ENCODE measurements around the gene ZNF296.

Gene ZNF296

DNA sequence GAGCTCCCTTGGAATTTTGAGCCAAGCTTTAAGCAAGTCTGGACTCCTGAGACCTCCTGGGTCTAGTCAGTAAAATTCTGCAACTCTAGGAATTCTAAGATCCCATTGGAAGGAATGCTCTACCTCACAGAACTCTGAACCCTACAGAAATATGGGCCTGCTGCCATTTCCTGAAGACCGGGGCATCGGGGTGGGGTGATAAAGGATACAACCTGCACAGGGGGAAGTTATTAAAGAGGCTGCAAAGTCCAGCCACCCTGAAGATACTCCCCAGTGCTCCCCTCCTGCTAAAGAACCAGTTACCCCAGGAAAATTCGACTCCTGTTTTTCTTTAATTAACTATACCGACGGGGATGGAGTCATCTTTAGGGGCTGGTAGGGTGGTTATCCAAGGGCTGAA, 14.3 kb upstream of the ZNF296 start:
- no peaks in the 10 kb centered on the region for H3K27me3 ChIP-seq (ENCODE audit: control insufficient read depth in 5 of 5, insufficient read depth in 4 of 5, low read length in 5 of 5)
- H3K36me3 ChIP-seq (ENCODE audit: control insufficient read depth in 5 of 5, insufficient read depth in 5 of 5, low read length in 5 of 5), result peaks cover 0 to 23% (median 12%) of the 10 kb centered on the region in 5 donors
- H3K4me3 ChIP-seq (ENCODE audit: low read depth in 1 of 5, low read length in 5 of 5), result peak overlapping the region in 1 of 5 donors; percentile 85
- peaks cover 5 to 40% (median 36%) of the 10 kb centered on the region in 5 donors for H3K4me1 ChIP-seq (ENCODE audit: control insufficient read depth in 5 of 5, insufficient read depth in 5 of 5, low read length in 5 of 5)
- no peak overlapping the region for H3K27ac ChIP-seq (ENCODE audit: low read depth, low read length)
- H3K9ac ChIP-seq (ENCODE audit: low read length in 5 of 5), result no peak overlapping the region
- H3K9me3 ChIP-seq (ENCODE audit: control insufficient read depth in 5 of 5, low read length in 5 of 5), result no peaks in the 10 kb centered on the region

DNA sequence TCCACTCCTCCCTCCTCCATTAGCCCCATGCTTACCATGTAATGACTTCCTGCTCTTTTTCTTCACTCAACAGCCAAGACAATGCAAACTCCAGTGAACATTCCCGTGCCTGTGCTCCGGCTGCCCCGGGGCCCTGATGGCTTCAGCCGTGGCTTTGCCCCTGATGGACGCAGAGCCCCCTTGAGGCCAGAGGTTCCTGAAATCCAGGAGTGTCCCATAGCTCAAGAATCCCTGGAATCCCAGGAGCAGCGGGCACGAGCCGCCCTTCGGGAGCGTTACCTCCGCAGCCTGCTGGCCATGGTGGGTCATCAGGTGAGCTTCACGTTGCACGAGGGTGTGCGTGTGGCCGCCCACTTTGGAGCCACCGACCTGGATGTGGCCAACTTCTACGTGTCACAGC, 13.8 kb upstream of the ZNF296 start:
- H3K4me1 ChIP-seq (ENCODE audit: control insufficient read depth in 5 of 5, insufficient read depth in 5 of 5, low read length in 5 of 5), result peaks cover 5 to 35% (median 32%) of the 10 kb centered on the region in 5 donors
- no peaks in the 10 kb centered on the region for H3K27me3 ChIP-seq (ENCODE audit: control insufficient read depth in 5 of 5, insufficient read depth in 4 of 5, low read length in 5 of 5)
- H3K36me3 ChIP-seq (ENCODE audit: control insufficient read depth in 5 of 5, insufficient read depth in 5 of 5, low read length in 5 of 5), result peaks cover 0 to 28% (median 13%) of the 10 kb centered on the region in 5 donors
- H3K4me3 ChIP-seq (ENCODE audit: low read depth in 1 of 5, low read length in 5 of 5), result no peak overlapping the region
- H3K27ac ChIP-seq (ENCODE audit: low read depth, low read length), result no peak overlapping the region
- H3K9ac ChIP-seq (ENCODE audit: low read length in 5 of 5), result no peak overlapping the region
- no peaks in the 10 kb centered on the region for H3K9me3 ChIP-seq (ENCODE audit: control insufficient read depth in 5 of 5, low read length in 5 of 5)

DNA sequence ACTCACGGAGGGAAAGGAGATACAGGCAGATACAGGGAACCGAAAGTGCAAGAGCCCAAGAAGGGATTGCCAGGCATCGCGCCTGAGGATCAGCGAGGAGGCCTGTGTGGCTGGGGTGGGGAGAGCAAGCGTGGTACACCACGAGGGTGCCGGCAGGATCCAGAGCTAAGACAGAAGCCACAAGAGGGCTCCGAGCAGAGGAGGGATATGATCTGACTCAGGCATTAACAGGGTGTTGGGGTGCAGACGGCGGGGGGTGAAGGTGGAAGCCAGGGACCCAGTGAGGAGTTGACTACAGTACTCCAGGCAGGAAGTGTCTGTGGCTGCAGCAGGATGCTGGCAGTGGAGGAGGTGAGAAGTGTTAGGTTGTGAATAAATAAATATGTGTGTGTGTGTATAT, 11.3 kb upstream of the ZNF296 start:
- Histone ChIP-seq H3K36me3 (ENCODE audit: control insufficient read depth in 5 of 5, insufficient read depth in 5 of 5, low read length in 5 of 5) (peaks cover 0 to 29% (median 13%) of the 10 kb centered on the region in 5 donors), H3K27ac (ENCODE audit: low read depth, low read length) (no peak overlapping the region), H3K27me3 (ENCODE audit: control insufficient read depth in 5 of 5, insufficient read depth in 4 of 5, low read length in 5 of 5) (no peaks in the 10 kb centered on the region), H3K4me1 (ENCODE audit: control insufficient read depth in 5 of 5, insufficient read depth in 5 of 5, low read length in 5 of 5) (peaks cover 3 to 17% (median 14%) of the 10 kb centered on the region in 5 donors), H3K4me3 (ENCODE audit: low read depth in 1 of 5, low read length in 5 of 5) (no peak overlapping the region), H3K9ac (ENCODE audit: low read length in 5 of 5) (no peak overlapping the region), H3K9me3 (ENCODE audit: control insufficient read depth in 5 of 5, low read length in 5 of 5) (no peaks in the 10 kb centered on the region)

DNA sequence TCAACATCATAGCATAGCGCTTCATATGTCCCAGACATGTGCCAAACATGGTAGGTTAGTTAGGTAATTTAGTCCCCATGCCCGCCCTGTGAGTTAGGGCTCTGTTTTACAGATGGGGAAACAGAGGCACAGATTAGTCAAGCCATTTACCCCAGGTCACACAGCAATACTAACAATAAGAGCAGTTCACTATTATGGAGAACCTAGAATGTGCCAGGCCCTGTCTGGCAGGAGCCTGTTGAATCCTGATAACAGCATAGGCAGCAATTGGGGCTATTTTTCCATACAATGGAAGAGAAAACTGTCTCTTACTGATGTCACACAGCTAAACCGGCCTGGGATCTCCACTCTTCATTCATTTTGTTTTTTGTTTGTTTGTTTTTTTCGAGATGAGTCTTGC, 10.2 kb upstream of the ZNF296 start:
- H3K4me1 ChIP-seq (ENCODE audit: control insufficient read depth in 5 of 5, insufficient read depth in 5 of 5, low read length in 5 of 5), result peaks cover 3 to 8% (median 7%) of the 10 kb centered on the region in 5 donors
- no peaks in the 10 kb centered on the region for H3K27me3 ChIP-seq (ENCODE audit: control insufficient read depth in 5 of 5, insufficient read depth in 4 of 5, low read length in 5 of 5)
- no peaks in the 10 kb centered on the region for H3K9me3 ChIP-seq (ENCODE audit: control insufficient read depth in 5 of 5, low read length in 5 of 5)
- no peak overlapping the region for H3K4me3 ChIP-seq (ENCODE audit: low read depth in 1 of 5, low read length in 5 of 5)
- no peak overlapping the region for H3K27ac ChIP-seq (ENCODE audit: low read depth, low read length)
- no peak overlapping the region for H3K9ac ChIP-seq (ENCODE audit: low read length in 5 of 5)
- peaks cover 0 to 38% (median 21%) of the 10 kb centered on the region in 5 donors for H3K36me3 ChIP-seq (ENCODE audit: control insufficient read depth in 5 of 5, insufficient read depth in 5 of 5, low read length in 5 of 5)

DNA sequence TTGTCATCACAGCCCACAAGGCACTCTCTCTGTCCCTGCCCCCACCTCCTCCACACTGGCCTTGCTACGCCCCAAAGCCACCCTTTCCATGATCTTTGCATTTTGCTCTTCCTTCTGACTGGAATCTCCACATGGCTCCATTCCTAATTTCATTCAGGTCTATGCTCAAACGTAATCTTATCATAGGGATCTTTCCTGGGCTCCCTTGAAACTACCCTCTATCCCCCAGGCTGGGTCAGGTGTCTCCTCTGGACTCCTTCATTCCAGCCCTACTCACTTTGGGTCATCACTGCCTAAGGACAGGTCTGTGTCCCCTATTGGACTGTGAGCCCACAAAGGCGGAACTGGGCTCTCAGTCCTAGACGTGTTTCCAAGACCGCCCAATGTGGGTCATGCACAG, 5.9 kb upstream of the ZNF296 start:
- H3K27me3 ChIP-seq (ENCODE audit: control insufficient read depth in 5 of 5, insufficient read depth in 4 of 5, low read length in 5 of 5), result no peaks in the 10 kb centered on the region
- H3K4me3 ChIP-seq (ENCODE audit: low read depth in 1 of 5, low read length in 5 of 5), result no peak overlapping the region
- no peak overlapping the region for H3K9ac ChIP-seq (ENCODE audit: low read length in 5 of 5)
- no peak overlapping the region for H3K27ac ChIP-seq (ENCODE audit: low read depth, low read length)
- no peaks in the 10 kb centered on the region for H3K9me3 ChIP-seq (ENCODE audit: control insufficient read depth in 5 of 5, low read length in 5 of 5)
- peaks cover 5 to 28% (median 20%) of the 10 kb centered on the region in 5 donors for H3K4me1 ChIP-seq (ENCODE audit: control insufficient read depth in 5 of 5, insufficient read depth in 5 of 5, low read length in 5 of 5)
- peaks cover 0 to 23% (median 14%) of the 10 kb centered on the region in 5 donors for H3K36me3 ChIP-seq (ENCODE audit: control insufficient read depth in 5 of 5, insufficient read depth in 5 of 5, low read length in 5 of 5)

DNA sequence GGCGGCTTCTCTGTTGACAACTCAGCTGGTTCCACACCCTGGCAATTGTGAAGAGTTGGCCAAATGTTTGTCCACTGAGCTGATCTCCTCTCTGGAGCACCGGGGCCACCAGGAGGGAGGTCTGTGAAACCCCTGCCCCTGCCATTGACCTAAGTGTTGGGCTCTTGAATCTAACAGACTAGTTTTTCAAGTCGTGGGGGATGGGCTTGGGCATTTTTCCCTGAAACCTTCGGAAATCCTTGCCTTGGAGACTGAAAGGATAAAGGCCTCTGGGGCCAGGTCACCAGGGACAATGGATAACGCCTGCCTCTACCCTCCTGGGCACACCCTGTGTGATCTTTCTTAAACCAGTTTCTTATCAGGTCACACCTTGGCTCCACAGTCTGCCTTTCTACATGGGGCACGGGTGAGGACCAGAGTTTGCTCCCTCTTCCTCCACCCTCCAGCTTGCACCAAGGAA, 3.7 kb upstream of the ZNF296 start:
- Histone ChIP-seq H3K27ac (ENCODE audit: low read depth, low read length) (peak overlapping the region; percentile 45), H3K4me1 (ENCODE audit: control insufficient read depth in 5 of 5, insufficient read depth in 5 of 5, low read length in 5 of 5) (peaks cover 5 to 40% (median 36%) of the 10 kb centered on the region in 5 donors), H3K9ac (ENCODE audit: low read length in 5 of 5) (peak overlapping the region; percentile 75 to 100 (median 97)), H3K27me3 (ENCODE audit: control insufficient read depth in 5 of 5, insufficient read depth in 4 of 5, low read length in 5 of 5) (no peaks in the 10 kb centered on the region), H3K36me3 (ENCODE audit: control insufficient read depth in 5 of 5, insufficient read depth in 5 of 5, low read length in 5 of 5) (peaks cover 0 to 9% (median 7%) of the 10 kb centered on the region in 5 donors), H3K9me3 (ENCODE audit: control insufficient read depth in 5 of 5, low read length in 5 of 5) (no peaks in the 10 kb centered on the region), H3K4me3 (ENCODE audit: low read depth in 1 of 5, low read length in 5 of 5) (peak overlapping the region; percentile 75 to 97 (median 88))

DNA sequence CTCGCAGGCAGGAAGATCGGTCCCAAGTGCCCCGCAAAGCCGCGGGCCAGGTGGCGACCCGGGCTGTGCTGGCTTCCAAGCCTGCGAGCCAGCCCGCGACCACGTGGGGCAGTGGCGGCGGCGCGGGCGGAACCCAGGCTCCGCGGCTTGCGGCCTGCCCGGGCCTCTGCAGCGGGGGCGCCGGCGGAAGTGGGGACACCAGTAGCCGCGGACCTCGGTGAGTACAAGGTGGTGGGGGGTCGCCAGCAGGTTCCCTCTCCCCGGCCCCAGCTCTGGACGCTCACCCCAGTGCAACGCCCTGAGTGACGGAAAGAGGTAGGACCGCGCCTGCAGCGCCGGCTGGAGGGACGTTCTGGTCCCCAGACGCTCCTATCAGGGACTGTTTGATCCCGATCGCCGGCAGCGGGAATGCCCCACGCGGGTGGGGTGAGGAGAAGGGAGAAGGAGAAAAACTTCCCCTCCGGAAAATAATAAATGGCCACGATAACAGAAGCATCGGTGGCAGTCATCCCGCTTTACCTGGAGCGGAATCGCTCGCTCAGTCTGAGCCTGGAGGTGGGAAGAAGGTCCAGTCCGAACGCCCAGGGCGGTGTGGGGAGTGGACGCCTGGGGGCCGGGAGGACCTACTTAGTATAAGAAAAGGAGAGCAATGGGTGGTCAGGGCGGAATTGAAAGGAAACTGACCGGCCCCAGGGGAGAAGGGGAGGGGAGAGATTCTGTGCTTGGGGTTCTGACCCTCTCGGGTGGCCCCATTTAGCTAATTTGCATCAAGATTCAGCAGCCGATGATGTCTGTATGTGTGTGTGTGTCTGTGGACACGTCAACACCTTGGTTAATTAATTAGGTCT, 3.0 kb upstream of the ZNF296 start, which contains the start of gene GEMIN7:
Gene GEMIN7 (plus strand): TSS at position 198 of the 848 bp plus-strand sequence. CDS start 10,855 bp downstream, outside the sequence.
- peaks cover 5 to 42% (median 36%) of the 10 kb centered on the region in 5 donors for H3K4me1 ChIP-seq (ENCODE audit: control insufficient read depth in 5 of 5, insufficient read depth in 5 of 5, low read length in 5 of 5)

DNA sequence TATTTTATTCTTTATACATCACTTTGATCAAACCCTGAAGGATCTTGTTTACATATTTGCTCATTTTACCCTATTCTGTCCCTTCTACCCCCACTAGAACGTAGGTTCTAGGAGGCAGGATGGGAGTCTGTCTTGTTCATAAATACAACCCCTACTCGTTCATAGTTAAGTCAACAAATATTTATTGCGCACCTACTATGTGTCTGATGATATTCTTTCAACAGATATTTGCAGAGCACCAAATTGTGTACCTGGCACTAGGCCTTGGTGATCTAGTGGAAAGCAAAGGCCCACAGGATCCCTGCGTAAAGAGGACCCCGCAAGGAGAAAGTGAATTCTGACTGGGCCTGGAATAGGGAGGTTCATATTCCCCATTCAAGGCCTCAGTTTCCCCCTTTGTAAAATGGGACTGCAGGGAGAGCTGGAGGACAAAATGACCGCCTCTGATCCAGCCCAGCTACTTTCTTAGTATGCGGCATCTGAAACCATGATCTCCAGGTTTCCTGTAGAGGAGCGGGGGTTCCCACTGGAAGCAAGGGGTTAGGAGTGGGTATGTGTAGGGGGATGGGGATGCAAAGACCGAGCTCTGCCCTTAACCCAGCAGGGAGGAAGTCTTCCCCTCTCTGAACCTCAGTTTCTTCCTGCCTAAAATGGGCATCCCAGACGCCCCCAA, 2.2 kb upstream of the ZNF296 start:
- no peaks in the 10 kb centered on the region for H3K9me3 ChIP-seq (ENCODE audit: control insufficient read depth in 5 of 5, low read length in 5 of 5)
- H3K36me3 ChIP-seq (ENCODE audit: control insufficient read depth in 5 of 5, insufficient read depth in 5 of 5, low read length in 5 of 5), result peaks cover 0 to 9% (median 7%) of the 10 kb centered on the region in 5 donors
- no peaks in the 10 kb centered on the region for H3K27me3 ChIP-seq (ENCODE audit: control insufficient read depth in 5 of 5, insufficient read depth in 4 of 5, low read length in 5 of 5)
- H3K4me3 ChIP-seq (ENCODE audit: low read depth in 1 of 5, low read length in 5 of 5), result peak overlapping the region; percentile 63 to 97 (median 85)
- H3K9ac ChIP-seq (ENCODE audit: low read length in 5 of 5), result peak overlapping the region in 3 of 5 donors; percentile 89 to 99 (median 97)
- peaks cover 5 to 42% (median 36%) of the 10 kb centered on the region in 5 donors for H3K4me1 ChIP-seq (ENCODE audit: control insufficient read depth in 5 of 5, insufficient read depth in 5 of 5, low read length in 5 of 5)
- peak overlapping the region; percentile 45 for H3K27ac ChIP-seq (ENCODE audit: low read depth, low read length)

More for the DNA sequence above, 3.0 kb upstream of the ZNF296 start, which contains the start of gene GEMIN7:
- Histone ChIP-seq H3K4me3 (ENCODE audit: low read depth in 1 of 5, low read length in 5 of 5) (peak within 1 kb of the TSS; percentile 75 to 97 (median 88)), H3K27ac (ENCODE audit: low read depth, low read length) (peak within 1 kb of the TSS; percentile 45), H3K27me3 (ENCODE audit: control insufficient read depth in 5 of 5, insufficient read depth in 4 of 5, low read length in 5 of 5) (no peaks in the 10 kb centered on the region), H3K36me3 (ENCODE audit: control insufficient read depth in 5 of 5, insufficient read depth in 5 of 5, low read length in 5 of 5) (peaks cover 0 to 9% (median 7%) of the 10 kb centered on the region in 5 donors), H3K9me3 (ENCODE audit: control insufficient read depth in 5 of 5, low read length in 5 of 5) (no peaks in the 10 kb centered on the region), H3K9ac (ENCODE audit: low read length in 5 of 5) (peak within 1 kb of the TSS; percentile 75 to 100 (median 97))

DNA sequence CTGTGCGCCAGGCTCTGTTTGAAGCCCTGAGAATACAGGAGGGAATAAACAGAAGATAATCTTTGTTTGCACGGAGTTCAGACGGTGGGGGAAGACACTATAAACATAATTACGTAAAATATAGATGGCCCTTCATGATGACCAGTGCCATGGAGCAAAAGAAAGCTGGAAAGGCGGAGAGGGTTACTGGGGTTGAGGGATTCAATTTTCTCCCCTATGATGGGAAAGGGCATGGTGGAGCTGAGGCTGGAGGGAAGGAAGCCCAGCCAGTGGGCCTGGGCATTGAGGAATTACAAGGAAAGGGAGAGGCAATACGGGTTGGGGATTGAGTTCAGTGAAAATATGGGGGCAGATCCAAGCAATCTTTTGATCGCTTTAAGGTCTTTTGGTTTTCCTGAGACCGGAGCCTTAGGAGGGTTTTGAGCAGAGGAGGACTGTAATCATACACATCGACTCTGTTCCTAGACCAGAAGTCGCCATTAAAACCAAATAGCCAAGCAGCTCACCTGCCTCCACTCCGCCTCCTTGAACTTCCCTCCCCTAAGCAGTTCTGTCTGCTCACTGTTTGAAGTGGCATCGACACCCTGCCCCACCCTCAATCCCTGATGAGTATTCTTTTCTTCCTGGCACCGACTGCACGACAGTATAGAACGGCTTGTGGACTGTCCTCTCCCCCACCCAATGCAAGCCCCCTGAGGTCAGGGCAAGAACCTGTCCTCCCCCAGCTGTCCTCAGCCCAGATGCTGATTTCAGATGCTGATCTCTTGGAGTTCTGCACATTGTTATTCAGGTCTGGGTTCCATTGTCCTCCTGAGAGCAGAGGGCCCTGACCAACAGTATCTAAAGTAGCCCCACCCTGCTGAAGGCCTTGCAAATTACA, 813 bp upstream of the ZNF296 start:
- peaks cover 0 to 10% (median 6%) of the 10 kb centered on the region in 5 donors for H3K36me3 ChIP-seq (ENCODE audit: control insufficient read depth in 5 of 5, insufficient read depth in 5 of 5, low read length in 5 of 5)
- peak overlapping the region in 4 of 5 donors; percentile 45 to 70 (median 60) for H3K4me3 ChIP-seq (ENCODE audit: low read depth in 1 of 5, low read length in 5 of 5)
- H3K9me3 ChIP-seq (ENCODE audit: control insufficient read depth in 5 of 5, low read length in 5 of 5), result no peaks in the 10 kb centered on the region
- H3K9ac ChIP-seq (ENCODE audit: low read length in 5 of 5), result peak overlapping the region; percentile 42 to 68 (median 51)
- H3K27me3 ChIP-seq (ENCODE audit: control insufficient read depth in 5 of 5, insufficient read depth in 4 of 5, low read length in 5 of 5), result no peaks in the 10 kb centered on the region
- H3K27ac ChIP-seq (ENCODE audit: low read depth, low read length), result no peak overlapping the region
- H3K4me1 ChIP-seq (ENCODE audit: control insufficient read depth in 5 of 5, insufficient read depth in 5 of 5, low read length in 5 of 5), result peaks cover 5 to 42% (median 36%) of the 10 kb centered on the region in 5 donors
